Liver (tissue), 9 donors: Measurements from ENCODE around the gene TBC1D4. TPM values are rescaled to one million over a fixed set of nuclear protein-coding genes. Genes with fewer than 3 reads are reported as not detected.
A peak's percentile ranks its signal among the peaks of the same experiment; 100 is the strongest.

Experiments
- DNase-seq: peaks from one replicate; pipeline ENCODE4 v3.0.0-alpha.2; 2017; ENCODE audit warnings: low spot score
- H3K27ac ChIP-seq, 2 donors: one replicate each; pipeline ENCODE4 v1.7.0; 2013; ENCODE audit warnings: inconsistent platforms in 2 of 2, low read length in 2 of 2, control low read depth in 1 of 2, low read depth in 1 of 2, mild to moderate bottlenecking in 1 of 2
- H3K27me3 ChIP-seq, 4 donors: one replicate each; pipeline versions ENCODE4 v1.6.1 to v1.7.0; 2013; ENCODE audit warnings: low read length in 3 of 4, inconsistent platforms in 1 of 4, mild to moderate bottlenecking in 1 of 4, moderate library complexity in 1 of 4; ENCODE audit not compliant: control insufficient read depth in 4 of 4, insufficient read depth in 4 of 4
- H3K36me3 ChIP-seq, 4 donors: one replicate each; pipeline versions ENCODE4 v1.6.1 to v1.7.0; 2013; ENCODE audit warnings: low read length in 3 of 4, mild to moderate bottlenecking in 3 of 4, low read depth in 1 of 4, moderate library complexity in 1 of 4; ENCODE audit not compliant: control insufficient read depth in 4 of 4, insufficient read depth in 3 of 4
- H3K4me1 ChIP-seq, 4 donors: one replicate each; pipeline versions ENCODE4 v1.6.1 to v1.7.0; 2013; ENCODE audit warnings: low read length in 3 of 4, mild to moderate bottlenecking in 3 of 4, moderate library complexity in 1 of 4; ENCODE audit not compliant: control insufficient read depth in 4 of 4, insufficient read depth in 4 of 4
- H3K4me3 ChIP-seq, 3 donors: one replicate each; pipeline versions ENCODE4 v1.6.1 to v1.7.0; 2013; ENCODE audit warnings: low read length in 3 of 3, control low read depth in 1 of 3, low read depth in 1 of 3, mild to moderate bottlenecking in 1 of 3
- H3K9ac ChIP-seq, 2 donors: one replicate each; pipeline ENCODE4 v1.7.0; 2013; ENCODE audit warnings: low read length in 2 of 2, mild to moderate bottlenecking in 2 of 2, moderate library complexity in 2 of 2, control low read depth in 1 of 2, low read depth in 1 of 2
- H3K9me3 ChIP-seq, 4 donors: one replicate each; pipeline versions ENCODE4 v1.6.1 to v1.7.0; 2013; ENCODE audit warnings: low read length in 3 of 4; ENCODE audit not compliant: control insufficient read depth in 4 of 4
- EGR1 ChIP-seq, 2 donors: IDR thresholded peaks; 2 replicates each; pipeline ENCODE4 v1.6.1; 2016 to 2018; ENCODE audit warnings: antibody characterized with exemption in 2 of 2, low read depth in 2 of 2
- FOXA1 ChIP-seq: IDR thresholded peaks from 2 replicates; pipeline ENCODE4 v1.6.1; 2016; ENCODE audit warnings: antibody characterized with exemption
- FOXA2 ChIP-seq: IDR thresholded peaks from 2 replicates; pipeline ENCODE4 v1.6.1; 2016; ENCODE audit warnings: antibody characterized with exemption
- GABPA ChIP-seq, 2 donors: IDR thresholded peaks in 1 of 2; conservative IDR thresholded peaks in 1 of 2; 2 replicates each; pipeline ENCODE4 v1.6.1; 2016; ENCODE audit warnings: antibody characterized with exemption in 2 of 2, mild to moderate bottlenecking in 1 of 2, moderate library complexity in 1 of 2
- HNF4A ChIP-seq, 2 donors: conservative IDR thresholded peaks; 2 replicates each; pipeline ENCODE4 v1.6.1; 2016; ENCODE audit warnings: antibody characterized with exemption in 2 of 2, mild to moderate bottlenecking in 2 of 2
- JUND ChIP-seq, 2 donors: IDR thresholded peaks; 2 replicates each; pipeline ENCODE4 v1.6.1; 2016; ENCODE audit warnings: antibody characterized with exemption in 2 of 2
- NR2F2 ChIP-seq: IDR thresholded peaks from 2 replicates; pipeline ENCODE4 v1.6.1; 2016; ENCODE audit warnings: antibody characterized with exemption
- RAD21 ChIP-seq, 2 donors: IDR thresholded peaks; 2 replicates each; pipeline ENCODE4 v1.6.1; 2016; ENCODE audit warnings: antibody characterized with exemption in 2 of 2, mild to moderate bottlenecking in 2 of 2
- RXRA ChIP-seq, 2 donors: IDR thresholded peaks; 2 replicates each; pipeline ENCODE4 v1.6.1; 2017 to 2018; ENCODE audit warnings: antibody characterized with exemption in 2 of 2, mild to moderate bottlenecking in 1 of 2
- SP1 ChIP-seq: IDR thresholded peaks from 2 replicates; pipeline ENCODE4 v1.6.1; 2018; ENCODE audit warnings: antibody characterized with exemption, mild to moderate bottlenecking
- TAF1 ChIP-seq: conservative IDR thresholded peaks from 2 replicates; pipeline ENCODE4 v1.6.1; 2016; ENCODE audit warnings: antibody characterized with exemption, mild to moderate bottlenecking
- YY1 ChIP-seq: IDR thresholded peaks from 2 replicates; pipeline ENCODE4 v1.6.1; 2016; ENCODE audit warnings: antibody characterized with exemption, mild to moderate bottlenecking
- WGBS: extraction: QIAGEN DNeasy Blood & Tissue Kit; methylation state at CpG from one replicate; pipeline ENCODE4 v1.1.7; 2013; 5-methylcytosine and 5-hydroxymethylcytosine counted together
- polyA plus RNA-seq, 2 donors: library from polyadenylated mRNA; stranded (reverse) in 1 of 2; unstranded in 1 of 2; fragments of 200-250 nt in 1 of 2; fragments of >200 nt in 1 of 2; fragmentation: Nextera tagmentation in 1 of 2; extraction: Ambion mirVana in 1 of 2; gene quantifications; one replicate each; pipeline versions ENCODE4 v1.2.1 to v1.2.3, GENCODE V29; 2013 to 2015
- total RNA-seq, 2 donors: library from RNA; depleted of rRNA; stranded (reverse); fragments of >200 nt; gene quantifications; one replicate each; pipeline ENCODE4 v1.2.3, GENCODE V29; 2014
- TF ChIP-seq, protein P1 (sequence below): IDR thresholded peaks from 2 replicates; pipeline ENCODE4 v1.6.1; 2016; ENCODE audit warnings: antibody characterized with exemption
- TF ChIP-seq, protein P2 (sequence below): fragments of 150-350 bp; IDR thresholded peaks from 2 replicates; pipeline ENCODE4 v1.5.1; 2017; ENCODE audit warnings: improper control_type of control experiment, low read depth, low read length; ENCODE audit not compliant: missing input control
- TF ChIP-seq, protein P3 (sequence below): IDR thresholded peaks from 2 replicates; pipeline ENCODE4 v1.6.1; 2016; ENCODE audit warnings: antibody characterized with exemption
- TF ChIP-seq, protein P4 (sequence below): IDR thresholded peaks from 2 replicates; pipeline ENCODE4 v1.6.1; 2016; ENCODE audit warnings: antibody characterized with exemption
- TF ChIP-seq, protein P5 (sequence below): IDR thresholded peaks from 2 replicates; pipeline ENCODE4 v1.6.1; 2016; ENCODE audit warnings: antibody characterized with exemption, mild to moderate bottlenecking
- donor health status: healthy.
- donor health status: healthy.
- donor health status: healthy.
- donor health status: healthy.
- donor health status: healthy.

TBC1D4 gene
- total and polyA plus RNA-seq, 4 donors = 2.3 to 11.1 (median 6.5) TPM

DNA sequence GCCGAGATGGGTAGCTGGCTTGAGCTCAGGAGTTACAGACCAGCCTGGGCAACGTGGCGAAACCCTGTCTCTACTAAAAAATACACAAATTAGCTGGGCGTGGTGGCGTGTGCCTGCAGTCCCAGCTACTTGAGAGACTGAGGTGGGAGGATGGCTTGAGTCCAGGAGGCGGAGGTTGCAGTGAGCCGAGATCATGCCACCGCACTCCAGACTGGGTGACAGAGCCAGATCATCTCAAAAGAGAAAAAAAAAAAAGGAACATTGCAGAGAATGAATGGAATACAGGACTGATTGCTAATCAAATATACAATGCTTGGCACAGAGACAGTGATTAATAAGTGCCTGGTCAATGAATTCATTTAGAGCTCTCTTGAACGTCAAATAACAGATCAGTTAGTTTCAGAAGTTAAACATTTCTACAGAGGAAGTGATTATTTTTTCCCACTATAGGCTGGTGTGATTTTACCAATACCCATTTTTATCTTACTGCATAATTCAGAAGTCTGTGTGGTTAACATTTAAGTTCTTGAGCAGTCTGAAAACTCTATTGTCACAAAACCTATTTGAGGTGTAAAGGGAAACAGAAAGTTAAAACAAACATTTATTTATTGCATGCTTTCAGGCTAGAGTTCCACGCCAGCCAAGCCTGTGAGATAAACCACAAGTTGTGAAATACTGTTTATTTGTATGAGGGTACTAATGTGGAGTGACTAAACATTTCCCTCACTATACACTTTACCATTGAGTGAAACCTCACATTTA lies 7.7 kb upstream of the TBC1D4 start:
- DNase-seq = no peak
- 19% methylated on average over 10 of the region's 10 CpGs for WGBS
- no peaks in the 10 kb centered on the region for H3K27me3 ChIP-seq
- H3K27ac ChIP-seq = peak overlapping the region; percentile 75 to 83
- no peaks in the 10 kb centered on the region for H3K9me3 ChIP-seq
- peak overlapping the region; percentile 34 to 55 (median 34) for H3K4me3 ChIP-seq
- TF ChIP-seq, protein P1, sequence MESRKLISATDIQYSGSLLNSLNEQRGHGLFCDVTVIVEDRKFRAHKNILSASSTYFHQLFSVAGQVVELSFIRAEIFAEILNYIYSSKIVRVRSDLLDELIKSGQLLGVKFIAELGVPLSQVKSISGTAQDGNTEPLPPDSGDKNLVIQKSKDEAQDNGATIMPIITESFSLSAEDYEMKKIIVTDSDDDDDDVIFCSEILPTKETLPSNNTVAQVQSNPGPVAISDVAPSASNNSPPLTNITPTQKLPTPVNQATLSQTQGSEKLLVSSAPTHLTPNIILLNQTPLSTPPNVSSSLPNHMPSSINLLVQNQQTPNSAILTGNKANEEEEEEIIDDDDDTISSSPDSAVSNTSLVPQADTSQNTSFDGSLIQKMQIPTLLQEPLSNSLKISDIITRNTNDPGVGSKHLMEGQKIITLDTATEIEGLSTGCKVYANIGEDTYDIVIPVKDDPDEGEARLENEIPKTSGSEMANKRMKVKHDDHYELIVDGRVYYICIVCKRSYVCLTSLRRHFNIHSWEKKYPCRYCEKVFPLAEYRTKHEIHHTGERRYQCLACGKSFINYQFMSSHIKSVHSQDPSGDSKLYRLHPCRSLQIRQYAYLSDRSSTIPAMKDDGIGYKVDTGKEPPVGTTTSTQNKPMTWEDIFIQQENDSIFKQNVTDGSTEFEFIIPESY = peak; percentile 67
- TF ChIP-seq, protein P2, sequence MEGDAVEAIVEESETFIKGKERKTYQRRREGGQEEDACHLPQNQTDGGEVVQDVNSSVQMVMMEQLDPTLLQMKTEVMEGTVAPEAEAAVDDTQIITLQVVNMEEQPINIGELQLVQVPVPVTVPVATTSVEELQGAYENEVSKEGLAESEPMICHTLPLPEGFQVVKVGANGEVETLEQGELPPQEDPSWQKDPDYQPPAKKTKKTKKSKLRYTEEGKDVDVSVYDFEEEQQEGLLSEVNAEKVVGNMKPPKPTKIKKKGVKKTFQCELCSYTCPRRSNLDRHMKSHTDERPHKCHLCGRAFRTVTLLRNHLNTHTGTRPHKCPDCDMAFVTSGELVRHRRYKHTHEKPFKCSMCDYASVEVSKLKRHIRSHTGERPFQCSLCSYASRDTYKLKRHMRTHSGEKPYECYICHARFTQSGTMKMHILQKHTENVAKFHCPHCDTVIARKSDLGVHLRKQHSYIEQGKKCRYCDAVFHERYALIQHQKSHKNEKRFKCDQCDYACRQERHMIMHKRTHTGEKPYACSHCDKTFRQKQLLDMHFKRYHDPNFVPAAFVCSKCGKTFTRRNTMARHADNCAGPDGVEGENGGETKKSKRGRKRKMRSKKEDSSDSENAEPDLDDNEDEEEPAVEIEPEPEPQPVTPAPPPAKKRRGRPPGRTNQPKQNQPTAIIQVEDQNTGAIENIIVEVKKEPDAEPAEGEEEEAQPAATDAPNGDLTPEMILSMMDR = no peak
- TF ChIP-seq GABPA (IDR thresholded peaks at IDR 0.05 in 1 of 2, conservative IDR thresholded peaks at IDR 0.05 in 1 of 2) = no peak
- peak; percentile 19 to 57 for TF ChIP-seq HNF4A (conservative IDR thresholded peaks at IDR 0.05)
- TF ChIP-seq FOXA1 = no peak
- TF ChIP-seq YY1 = no peak
- TF ChIP-seq, protein P3, sequence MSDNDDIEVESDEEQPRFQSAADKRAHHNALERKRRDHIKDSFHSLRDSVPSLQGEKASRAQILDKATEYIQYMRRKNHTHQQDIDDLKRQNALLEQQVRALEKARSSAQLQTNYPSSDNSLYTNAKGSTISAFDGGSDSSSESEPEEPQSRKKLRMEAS = peak; percentile 55
- TF ChIP-seq, protein P4, sequence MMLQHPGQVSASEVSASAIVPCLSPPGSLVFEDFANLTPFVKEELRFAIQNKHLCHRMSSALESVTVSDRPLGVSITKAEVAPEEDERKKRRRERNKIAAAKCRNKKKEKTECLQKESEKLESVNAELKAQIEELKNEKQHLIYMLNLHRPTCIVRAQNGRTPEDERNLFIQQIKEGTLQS = peak; percentile 71
- TF ChIP-seq NR2F2 = no peak
- TF ChIP-seq RAD21 (IDR thresholded peaks at IDR 0.05) = peak in 1 of 2 donors; percentile 30
- TF ChIP-seq JUND (IDR thresholded peaks at IDR 0.05) = peak; percentile 65 to 96
- peak in 1 of 2 donors; percentile 63 for TF ChIP-seq RXRA (IDR thresholded peaks at IDR 0.05)
- TF ChIP-seq FOXA2 = peak; percentile 60
- TF ChIP-seq TAF1 = no peak
- TF ChIP-seq EGR1 (IDR thresholded peaks at IDR 0.05; ENCODE audit: low read depth in 2 of 2) = peak in 1 of 2 donors; percentile 63
- peak; percentile 47 for TF ChIP-seq SP1
- TF ChIP-seq, protein P5, sequence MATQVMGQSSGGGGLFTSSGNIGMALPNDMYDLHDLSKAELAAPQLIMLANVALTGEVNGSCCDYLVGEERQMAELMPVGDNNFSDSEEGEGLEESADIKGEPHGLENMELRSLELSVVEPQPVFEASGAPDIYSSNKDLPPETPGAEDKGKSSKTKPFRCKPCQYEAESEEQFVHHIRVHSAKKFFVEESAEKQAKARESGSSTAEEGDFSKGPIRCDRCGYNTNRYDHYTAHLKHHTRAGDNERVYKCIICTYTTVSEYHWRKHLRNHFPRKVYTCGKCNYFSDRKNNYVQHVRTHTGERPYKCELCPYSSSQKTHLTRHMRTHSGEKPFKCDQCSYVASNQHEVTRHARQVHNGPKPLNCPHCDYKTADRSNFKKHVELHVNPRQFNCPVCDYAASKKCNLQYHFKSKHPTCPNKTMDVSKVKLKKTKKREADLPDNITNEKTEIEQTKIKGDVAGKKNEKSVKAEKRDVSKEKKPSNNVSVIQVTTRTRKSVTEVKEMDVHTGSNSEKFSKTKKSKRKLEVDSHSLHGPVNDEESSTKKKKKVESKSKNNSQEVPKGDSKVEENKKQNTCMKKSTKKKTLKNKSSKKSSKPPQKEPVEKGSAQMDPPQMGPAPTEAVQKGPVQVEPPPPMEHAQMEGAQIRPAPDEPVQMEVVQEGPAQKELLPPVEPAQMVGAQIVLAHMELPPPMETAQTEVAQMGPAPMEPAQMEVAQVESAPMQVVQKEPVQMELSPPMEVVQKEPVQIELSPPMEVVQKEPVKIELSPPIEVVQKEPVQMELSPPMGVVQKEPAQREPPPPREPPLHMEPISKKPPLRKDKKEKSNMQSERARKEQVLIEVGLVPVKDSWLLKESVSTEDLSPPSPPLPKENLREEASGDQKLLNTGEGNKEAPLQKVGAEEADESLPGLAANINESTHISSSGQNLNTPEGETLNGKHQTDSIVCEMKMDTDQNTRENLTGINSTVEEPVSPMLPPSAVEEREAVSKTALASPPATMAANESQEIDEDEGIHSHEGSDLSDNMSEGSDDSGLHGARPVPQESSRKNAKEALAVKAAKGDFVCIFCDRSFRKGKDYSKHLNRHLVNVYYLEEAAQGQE = peak; percentile 35
- peaks cover 0 to 13% (median 4%) of the 10 kb centered on the region in 4 donors for H3K4me1 ChIP-seq
- peak overlapping the region; percentile 42 to 45 for H3K9ac ChIP-seq
- no peaks in the 10 kb centered on the region for H3K36me3 ChIP-seq
